ENCODE data around the gene ATP9B.

ATP9B gene

DNA sequence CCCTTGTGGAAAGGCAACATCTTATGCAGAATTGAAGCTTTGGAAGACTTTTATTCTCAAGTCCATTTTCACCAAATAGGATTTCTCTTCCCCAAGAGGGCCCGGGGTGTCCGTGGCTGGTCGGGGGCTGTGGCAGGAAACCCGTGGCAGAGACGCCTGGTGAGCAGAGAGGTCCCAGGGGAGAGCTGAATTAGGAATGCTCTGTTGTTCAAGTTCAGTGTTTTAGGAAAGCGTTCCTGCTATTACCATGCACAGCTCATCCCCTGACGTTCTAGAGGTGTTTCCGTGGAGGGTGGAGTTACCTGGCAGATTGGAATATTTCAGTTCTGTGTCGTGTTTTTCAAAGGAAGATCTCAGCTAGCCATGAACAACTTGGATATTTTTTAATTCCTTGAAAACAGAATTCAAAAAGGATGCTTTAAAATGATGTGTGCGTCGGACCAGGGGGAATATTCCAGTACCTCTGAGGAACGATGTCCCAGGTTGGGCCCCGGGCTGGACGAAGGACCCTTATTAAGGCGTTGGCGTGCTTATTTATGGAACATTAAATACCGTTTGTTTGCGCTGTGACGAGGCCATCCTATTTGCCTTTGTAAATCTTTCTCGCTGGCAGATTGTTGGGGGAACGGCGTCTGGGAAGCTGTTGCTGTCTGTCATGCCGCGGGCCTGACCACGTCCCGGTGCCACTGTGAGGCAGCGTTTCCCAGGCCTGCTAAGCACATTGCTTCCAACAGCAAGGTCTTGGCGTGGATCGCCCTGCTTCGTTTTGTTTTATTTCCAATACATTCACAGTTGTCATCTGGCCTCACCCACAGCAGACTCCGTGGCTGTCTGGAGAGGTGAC lies 334.8 kb downstream of the ATP9B start:
- TF ChIP-seq REST (IDR thresholded peaks at IDR 0.05; ENCODE audit: insufficient read depth in 1 of 2, low read depth in 2 of 2, low read length in 2 of 2) (no peak), SIN3A (IDR thresholded peaks at IDR 0.05; ENCODE audit: borderline replicate concordance, insufficient read depth, low read length) (no peak), TAF1 (IDR thresholded peaks at IDR 0.05; ENCODE audit: borderline replicate concordance, insufficient read depth, low read length) (no peak), POLR2AphosphoS5 (IDR thresholded peaks at IDR 0.05; ENCODE audit: low read depth, low read length) (no peak), FOXP2 (optimal IDR thresholded peaks at IDR 0.05; ENCODE audit: borderline replicate concordance, extremely low read depth, extremely low read length, insufficient read depth) (no peak)

DNA sequence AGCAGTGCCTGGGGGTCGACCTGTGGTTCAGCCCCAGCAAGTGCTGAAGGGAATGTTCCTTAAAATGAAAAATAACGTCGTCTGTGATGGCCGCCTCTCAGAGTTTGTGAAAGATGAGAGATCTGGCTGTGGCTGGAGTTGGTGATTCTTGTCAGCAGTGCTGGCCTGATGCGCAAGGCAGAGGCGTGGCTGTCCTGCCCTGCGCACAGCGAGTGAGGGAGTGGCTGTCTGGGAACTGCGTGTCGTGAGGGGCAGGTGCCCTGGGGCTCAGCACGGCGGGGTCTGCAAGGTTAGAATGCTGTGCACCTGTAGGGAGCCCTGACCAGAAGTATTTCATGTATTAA lies 335.3 kb downstream of the ATP9B start:
- TF ChIP-seq REST (IDR thresholded peaks at IDR 0.05; ENCODE audit: insufficient read depth in 1 of 2, low read depth in 2 of 2, low read length in 2 of 2) (no peak), POLR2AphosphoS5 (IDR thresholded peaks at IDR 0.05; ENCODE audit: low read depth, low read length) (no peak), TAF1 (IDR thresholded peaks at IDR 0.05; ENCODE audit: borderline replicate concordance, insufficient read depth, low read length) (no peak), FOXP2 (optimal IDR thresholded peaks at IDR 0.05; ENCODE audit: borderline replicate concordance, extremely low read depth, extremely low read length, insufficient read depth) (no peak), SIN3A (IDR thresholded peaks at IDR 0.05; ENCODE audit: borderline replicate concordance, insufficient read depth, low read length) (no peak)

DNA sequence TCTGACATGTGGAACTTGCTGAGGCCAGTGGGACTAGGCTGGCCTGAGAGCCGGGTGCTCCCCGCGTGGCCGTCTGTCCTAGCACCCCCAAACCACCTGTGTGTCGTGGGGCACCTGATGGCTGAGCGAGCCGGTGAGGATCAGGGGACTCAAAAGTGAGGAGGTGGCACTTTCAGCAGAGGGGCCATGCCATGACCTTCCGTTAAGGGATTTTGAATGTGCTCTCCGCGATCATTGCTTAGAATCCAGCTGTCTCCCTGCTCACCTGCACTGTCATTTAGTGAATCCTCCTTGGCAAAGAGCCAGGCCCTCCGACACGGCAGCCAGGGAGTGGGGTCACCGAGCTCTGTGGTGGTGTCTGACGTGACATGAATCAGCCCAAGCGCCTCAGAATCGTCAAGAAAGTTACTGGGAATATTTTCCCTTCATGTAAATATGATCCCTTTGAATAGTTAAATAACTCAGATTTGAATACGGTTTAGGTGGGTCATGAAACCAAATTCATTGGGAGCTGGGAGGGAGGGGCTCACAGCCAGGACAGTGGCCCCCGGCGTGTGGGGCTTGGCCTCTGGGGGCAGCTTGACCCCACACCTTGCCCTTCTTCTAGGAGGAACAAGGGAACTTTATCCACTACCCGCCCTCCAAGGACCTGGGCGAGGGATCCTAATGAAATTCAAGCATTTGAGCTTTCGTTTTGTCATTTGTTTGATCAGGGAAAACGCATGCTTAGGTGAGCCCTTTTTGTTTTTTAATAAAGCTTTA lies 336.0 kb downstream of the ATP9B start:
- TF ChIP-seq POLR2AphosphoS5 (IDR thresholded peaks at IDR 0.05; ENCODE audit: low read depth, low read length) = no peak
- no peak for TF ChIP-seq TAF1 (IDR thresholded peaks at IDR 0.05; ENCODE audit: borderline replicate concordance, insufficient read depth, low read length)
- no peak for TF ChIP-seq SIN3A (IDR thresholded peaks at IDR 0.05; ENCODE audit: borderline replicate concordance, insufficient read depth, low read length)
- no peak for TF ChIP-seq FOXP2 (optimal IDR thresholded peaks at IDR 0.05; ENCODE audit: borderline replicate concordance, extremely low read depth, extremely low read length, insufficient read depth)
- TF ChIP-seq REST (IDR thresholded peaks at IDR 0.05; ENCODE audit: insufficient read depth in 1 of 2, low read depth in 2 of 2, low read length in 2 of 2) = no peak

DNA sequence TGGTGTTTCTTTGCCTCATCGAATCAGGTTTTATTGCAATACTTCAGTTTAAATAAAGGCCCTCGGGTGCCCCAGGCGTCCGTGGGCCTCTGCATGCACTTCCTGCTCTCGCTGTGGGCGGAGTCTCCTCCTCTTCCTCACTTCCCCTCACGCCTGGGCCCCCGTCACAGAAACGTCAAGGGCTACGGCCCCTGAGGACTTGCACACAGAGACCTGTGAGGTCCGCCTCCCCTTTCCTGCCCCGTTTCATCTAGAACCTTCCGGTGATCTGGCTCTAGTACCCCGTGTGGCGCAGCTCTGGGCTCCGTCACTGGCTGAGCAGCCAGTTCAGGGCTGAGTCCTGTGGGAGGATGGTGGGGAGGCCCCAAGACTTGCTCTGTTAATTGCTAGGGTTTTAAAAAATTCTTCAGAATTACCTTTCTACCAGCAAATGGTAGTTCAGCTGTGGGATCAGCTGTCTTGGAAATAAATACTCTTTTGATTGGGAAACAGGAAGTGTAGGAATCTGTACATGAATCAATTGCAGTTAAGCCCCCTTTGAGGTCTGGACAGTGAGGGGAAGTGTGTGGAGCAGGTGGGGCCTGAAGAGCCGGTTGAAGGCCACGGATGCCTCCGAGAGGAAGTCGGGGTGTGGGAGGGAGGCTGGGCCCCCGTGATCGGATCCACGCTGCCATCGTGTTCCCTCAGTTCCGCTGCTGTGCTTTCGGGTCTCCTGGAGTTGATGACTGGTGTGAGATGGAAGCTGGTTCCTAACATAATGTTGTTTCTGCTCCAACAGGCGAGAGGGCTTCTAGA lies 336.8 kb downstream of the ATP9B start:
- TF ChIP-seq POLR2AphosphoS5 (IDR thresholded peaks at IDR 0.05; ENCODE audit: low read depth, low read length) = no peak
- TF ChIP-seq TAF1 (IDR thresholded peaks at IDR 0.05; ENCODE audit: borderline replicate concordance, insufficient read depth, low read length) = no peak
- no peak for TF ChIP-seq REST (IDR thresholded peaks at IDR 0.05; ENCODE audit: insufficient read depth in 1 of 2, low read depth in 2 of 2, low read length in 2 of 2)
- TF ChIP-seq FOXP2 (optimal IDR thresholded peaks at IDR 0.05; ENCODE audit: borderline replicate concordance, extremely low read depth, extremely low read length, insufficient read depth) = no peak
- TF ChIP-seq SIN3A (IDR thresholded peaks at IDR 0.05; ENCODE audit: borderline replicate concordance, insufficient read depth, low read length) = no peak
